H9 (cell line): ENCODE results near the gene KCNN2. TPM values are rescaled to one million over a fixed set of nuclear protein-coding genes. Genes with fewer than 3 reads are reported as not detected.

Source experiments
- DNase-seq: peaks from one replicate; pipeline ENCODE4 v3.0.0-alpha.2; 2017
- H2AFZ ChIP-seq: one replicate; pipeline ENCODE4 v1.6.1; 2013; ENCODE audit warnings: mild to moderate bottlenecking, low read length, control low read depth, moderate library complexity
- H2AK5ac ChIP-seq: 2 replicates; pipeline ENCODE4 v1.6.1; 2013; ENCODE audit warnings: low read length, control low read depth, mixed read lengths; ENCODE audit not compliant: insufficient read length
- H2BK120ac ChIP-seq: one replicate; pipeline ENCODE4 v1.6.1; 2013; ENCODE audit warnings: low read depth, mild to moderate bottlenecking, low read length, control low read depth, inconsistent platforms; ENCODE audit not compliant: poor library complexity, severe bottlenecking
- H2BK12ac ChIP-seq: 2 replicates; pipeline ENCODE4 v1.6.1; 2013; ENCODE audit warnings: low read length, control low read depth, mixed read lengths, low read depth; ENCODE audit not compliant: insufficient read length
- H2BK15ac ChIP-seq: 2 replicates; pipeline ENCODE4 v1.6.1; 2013; ENCODE audit warnings: low read depth, low read length, control low read depth
- H2BK20ac ChIP-seq: one replicate; pipeline ENCODE4 v1.6.1; 2013; ENCODE audit warnings: low read depth, mild to moderate bottlenecking, low read length, control low read depth, inconsistent platforms; ENCODE audit not compliant: poor library complexity, severe bottlenecking
- H2BK5ac ChIP-seq: 2 replicates; pipeline ENCODE4 v1.6.1; 2013; ENCODE audit warnings: low read length, control low read depth, mixed read lengths; ENCODE audit not compliant: insufficient read length
- H3K14ac ChIP-seq: 2 replicates; pipeline ENCODE4 v1.6.1; 2013; ENCODE audit warnings: low read length, control low read depth; ENCODE audit not compliant: insufficient read depth
- H3K18ac ChIP-seq: 2 replicates; pipeline ENCODE4 v1.6.1; 2013; ENCODE audit warnings: low read depth, mild to moderate bottlenecking, mixed read lengths, low read length, control low read depth; ENCODE audit not compliant: insufficient read length
- H3K23ac ChIP-seq: 2 replicates; pipeline ENCODE4 v1.6.1; 2013; ENCODE audit warnings: low read length, control low read depth, mixed read lengths, low read depth; ENCODE audit not compliant: insufficient read length
- H3K23me2 ChIP-seq: 2 replicates; pipeline ENCODE4 v1.6.1; 2013; ENCODE audit warnings: low read depth, mild to moderate bottlenecking, mixed read lengths, low read length, control low read depth; ENCODE audit not compliant: insufficient read length, poor library complexity, severe bottlenecking
- H3K27ac ChIP-seq: 2 replicates; pipeline ENCODE4 v1.5.1; 2013; ENCODE audit warnings: low read length, control low read depth, mixed read lengths, low read depth; ENCODE audit not compliant: insufficient read length
- H3K27me3 ChIP-seq: 2 replicates; pipeline ENCODE4 v1.6.1; 2013; ENCODE audit warnings: low read length, control low read depth, inconsistent platforms; ENCODE audit not compliant: insufficient read depth
- H3K4ac ChIP-seq: 2 replicates; pipeline ENCODE4 v1.6.1; 2013; ENCODE audit warnings: low read depth, mild to moderate bottlenecking, control low read depth, inconsistent platforms, low read length, moderate library complexity
- H3K4me1 ChIP-seq: 2 replicates; pipeline ENCODE4 v1.6.1; 2013; ENCODE audit warnings: low read length, control low read depth, inconsistent platforms; ENCODE audit not compliant: insufficient read depth
- H3K4me2 ChIP-seq: 2 replicates; pipeline ENCODE4 v1.6.1; 2013; ENCODE audit warnings: low read length, control low read depth, mixed read lengths; ENCODE audit not compliant: insufficient read length, insufficient read depth
- H3K56ac ChIP-seq: 2 replicates; pipeline ENCODE4 v1.6.1; 2013; ENCODE audit warnings: low read depth, mild to moderate bottlenecking, mixed read lengths, low read length, control low read depth; ENCODE audit not compliant: insufficient read length
- H3K79me1 ChIP-seq: 2 replicates; pipeline ENCODE4 v1.6.1; 2013; ENCODE audit warnings: low read depth, mild to moderate bottlenecking, moderate library complexity, low read length, control low read depth, inconsistent platforms; ENCODE audit not compliant: insufficient read depth, poor library complexity, severe bottlenecking
- H3K79me2 ChIP-seq: 2 replicates; pipeline ENCODE4 v1.6.1; 2013; ENCODE audit warnings: low read length, control low read depth, inconsistent platforms; ENCODE audit not compliant: insufficient read depth
- H3K9ac ChIP-seq: 2 replicates; pipeline ENCODE4 v1.6.1; 2013; ENCODE audit warnings: low read length, control low read depth, mixed read lengths; ENCODE audit not compliant: insufficient read length; ENCODE audit errors: extremely low read depth
- H3K9me3 ChIP-seq: one replicate; pipeline ENCODE4 v1.6.1; 2013; ENCODE audit warnings: low read depth, low read length, inconsistent platforms; ENCODE audit not compliant: control insufficient read depth
- H3T11ph ChIP-seq: one replicate; pipeline ENCODE4 v1.6.1; 2013; ENCODE audit warnings: mild to moderate bottlenecking, low read length, control low read depth, inconsistent platforms
- H4K20me1 ChIP-seq: one replicate; pipeline ENCODE4 v1.6.1; 2013; ENCODE audit not compliant: control insufficient read depth, insufficient read length, insufficient read depth
- H4K5ac ChIP-seq: 2 replicates; pipeline ENCODE4 v1.6.1; 2013; ENCODE audit warnings: low read depth, mild to moderate bottlenecking, mixed read lengths, low read length, control low read depth; ENCODE audit not compliant: insufficient read length
- H4K8ac ChIP-seq: replicated peaks from 2 replicates; pipeline ENCODE4 v1.6.1; 2013; ENCODE audit warnings: low read length, control low read depth, mixed read lengths, low read depth; ENCODE audit not compliant: insufficient read length
- H4K91ac ChIP-seq: 2 replicates; pipeline ENCODE4 v1.6.1; 2013; ENCODE audit warnings: low read depth, mild to moderate bottlenecking, moderate library complexity, mixed read lengths, low read length, control low read depth; ENCODE audit not compliant: insufficient read length
- H3K27ac Mint-ChIP-seq, 3 experiments: 2 replicates in 2 of 3; 3 replicates in 1 of 3; pipeline ENCODE4 v1.8.0; 2020 to 2021; ENCODE audit warnings: mixed read lengths in 3 of 3, mild to moderate bottlenecking in 1 of 3, moderate library complexity in 1 of 3
- H3K27me3 Mint-ChIP-seq: 2 replicates; pipeline ENCODE4 v1.8.0; 2021; ENCODE audit warnings: low read depth, mild to moderate bottlenecking, moderate library complexity, mixed read lengths
- H3K36me3 Mint-ChIP-seq, 3 experiments: 2 replicates in 2 of 3; 3 replicates in 1 of 3; pipeline ENCODE4 v1.8.0; 2020 to 2021; ENCODE audit warnings: low read depth in 3 of 3, mixed read lengths in 3 of 3; ENCODE audit not compliant: insufficient read depth in 1 of 3
- H3K4me1 Mint-ChIP-seq, 2 experiments: 2 replicates each; pipeline ENCODE4 v1.8.0; 2020; ENCODE audit warnings: mixed read lengths in 2 of 2
- H3K4me3 Mint-ChIP-seq, 2 experiments: 2 replicates in 1 of 2; 3 replicates in 1 of 2; pipeline ENCODE4 v1.8.0; 2020 to 2021; ENCODE audit warnings: mild to moderate bottlenecking in 2 of 2, mixed read lengths in 2 of 2, moderate library complexity in 1 of 2
- H3K9me3 Mint-ChIP-seq, 2 experiments: 2 replicates in 1 of 2; 3 replicates in 1 of 2; pipeline ENCODE4 v1.8.0; 2020; ENCODE audit warnings: mild to moderate bottlenecking in 2 of 2, mixed read lengths in 2 of 2, moderate library complexity in 1 of 2
- WGBS: extraction: QIAGEN DNeasy Blood & Tissue Kit; methylation state at CpG from one replicate; pipeline ENCODE4 v1.1.7; 2013; ENCODE audit warnings: missing lambda C conversion rate, low lambda C conversion rate, mixed read lengths; ENCODE audit not compliant: insufficient read length; ENCODE audit errors: extremely low coverage; 5-methylcytosine and 5-hydroxymethylcytosine counted together
- total RNA-seq: library from RNA; stranded (reverse); gene quantifications from 2 replicates; pipeline ENCODE4 v1.2.1, GENCODE V29; 2021
- TF ChIP-seq, protein P1 (sequence below): fragments of 200-600 bp; sonication (generic); conservative IDR thresholded peaks from 3 replicates; pipeline ENCODE4 v1.8.0; 2021; ENCODE audit warnings: antibody characterized with exemption, mild to moderate bottlenecking

The KCNN2 gene
- total RNA-seq, 1 experiment from 2014 or later = 21.0 TPM

DNA sequence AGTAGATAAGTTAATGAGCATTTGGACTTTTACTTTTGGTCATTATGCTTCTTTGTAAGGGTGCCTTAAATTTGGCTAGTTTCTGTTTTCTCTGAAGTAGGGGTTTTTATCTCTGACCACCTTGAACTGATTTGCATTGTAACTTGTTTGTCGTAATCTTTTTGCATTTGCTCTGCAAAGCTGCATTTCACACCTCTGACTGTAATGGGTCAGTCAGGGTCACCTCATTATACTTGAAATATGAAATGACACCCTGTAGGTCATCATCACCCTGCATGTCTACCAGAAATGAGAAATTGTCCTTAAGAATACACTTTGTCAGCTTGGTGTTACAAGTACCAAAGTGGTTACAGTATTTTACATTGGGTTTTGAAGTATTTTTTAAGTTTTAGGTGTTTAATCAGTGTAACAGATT lies 74.0 kb downstream of the KCNN2 start:
- no peak overlapping the region for H2BK15ac ChIP-seq
- H3K4me3 Mint-ChIP-seq = no peak overlapping the region
- H3K56ac ChIP-seq = no peak overlapping the region
- H2AK5ac ChIP-seq = no peak overlapping the region
- no peak overlapping the region for H2BK20ac ChIP-seq
- DNase-seq = no peak
- no peaks in the 10 kb centered on the region for H4K20me1 ChIP-seq
- H4K5ac ChIP-seq = no peak overlapping the region
- TF ChIP-seq, protein P1, sequence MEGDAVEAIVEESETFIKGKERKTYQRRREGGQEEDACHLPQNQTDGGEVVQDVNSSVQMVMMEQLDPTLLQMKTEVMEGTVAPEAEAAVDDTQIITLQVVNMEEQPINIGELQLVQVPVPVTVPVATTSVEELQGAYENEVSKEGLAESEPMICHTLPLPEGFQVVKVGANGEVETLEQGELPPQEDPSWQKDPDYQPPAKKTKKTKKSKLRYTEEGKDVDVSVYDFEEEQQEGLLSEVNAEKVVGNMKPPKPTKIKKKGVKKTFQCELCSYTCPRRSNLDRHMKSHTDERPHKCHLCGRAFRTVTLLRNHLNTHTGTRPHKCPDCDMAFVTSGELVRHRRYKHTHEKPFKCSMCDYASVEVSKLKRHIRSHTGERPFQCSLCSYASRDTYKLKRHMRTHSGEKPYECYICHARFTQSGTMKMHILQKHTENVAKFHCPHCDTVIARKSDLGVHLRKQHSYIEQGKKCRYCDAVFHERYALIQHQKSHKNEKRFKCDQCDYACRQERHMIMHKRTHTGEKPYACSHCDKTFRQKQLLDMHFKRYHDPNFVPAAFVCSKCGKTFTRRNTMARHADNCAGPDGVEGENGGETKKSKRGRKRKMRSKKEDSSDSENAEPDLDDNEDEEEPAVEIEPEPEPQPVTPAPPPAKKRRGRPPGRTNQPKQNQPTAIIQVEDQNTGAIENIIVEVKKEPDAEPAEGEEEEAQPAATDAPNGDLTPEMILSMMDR = no peak
- no peak overlapping the region for H4K8ac ChIP-seq
- no peak overlapping the region for H3K9ac ChIP-seq
- H3K4ac ChIP-seq = no peak overlapping the region
- peaks cover 7% of the 10 kb centered on the region; the same call in 1 of the 2 replicates for H3K4me1 ChIP-seq
- H3K9me3 ChIP-seq = no peaks in the 10 kb centered on the region
- no peak overlapping the region for H2BK120ac ChIP-seq
- H3K18ac ChIP-seq = no peak overlapping the region
- no peak overlapping the region for H3K4me2 ChIP-seq
- no peaks in the 10 kb centered on the region for H3K79me1 ChIP-seq
- H2BK12ac ChIP-seq = no peak overlapping the region
- H3T11ph ChIP-seq = no peak overlapping the region
- no peaks in the 10 kb centered on the region for H3K27me3 ChIP-seq
- no peaks in the 10 kb centered on the region; the same call in 1 of the 2 replicates for H3K79me2 ChIP-seq
- H3K14ac ChIP-seq = no peak overlapping the region
- H3K27ac Mint-ChIP-seq = peak overlapping the region in 1 of 3 experiments; percentile 69; a peak in 2 of 7 replicates
- no peaks in the 10 kb centered on the region for H3K23me2 ChIP-seq
- no peak overlapping the region for H4K91ac ChIP-seq
- H3K23ac ChIP-seq = no peak overlapping the region
- H3K9me3 Mint-ChIP-seq = peaks cover 12 to 14% of the 10 kb centered on the region in 2 experiments
- H3K4me1 Mint-ChIP-seq = peaks cover 48 to 55% of the 10 kb centered on the region in 2 experiments
- H3K27me3 Mint-ChIP-seq = no peaks in the 10 kb centered on the region
- no peak overlapping the region for H3K27ac ChIP-seq
- no peak overlapping the region for H2AFZ ChIP-seq
- no CpG with 5 or more reads among the region's 1 CpG for WGBS
- H2BK5ac ChIP-seq = no peak overlapping the region
- peaks cover 5 to 20% (median 17%) of the 10 kb centered on the region in 3 experiments for H3K36me3 Mint-ChIP-seq
